OCI-LY1 (cell line): ENCODE results near the gene SLC25A51.

ENCODE experiments used
- H2AFZ ChIP-seq: fragments of 200-600 bp; sonication (generic), shearing (Covaris generic); 2 replicates; pipeline ENCODE4 v1.6.0; 2014; ENCODE audit warnings: antibody characterized with exemption, mild to moderate bottlenecking, low read length
- H3F3A ChIP-seq: fragments of 200-600 bp; sonication (generic), shearing (Covaris generic); 2 replicates; pipeline ENCODE4 v1.6.0; 2014; ENCODE audit warnings: mild to moderate bottlenecking, antibody characterized with exemption, low read length, moderate library complexity; ENCODE audit not compliant: insufficient read depth
- H3K27ac ChIP-seq: fragments of 200-600 bp; sonication (generic); 2 replicates; pipeline ENCODE4 v1.5.1; 2014; ENCODE audit warnings: low read length, mixed run types, mild to moderate bottlenecking, low read depth; ENCODE audit not compliant: poor library complexity, severe bottlenecking
- H3K27me3 ChIP-seq: fragments of 200-600 bp; sonication (generic); 2 replicates; pipeline ENCODE4 v1.6.0; 2014; ENCODE audit warnings: antibody characterized with exemption, mild to moderate bottlenecking, low read length, moderate library complexity; ENCODE audit not compliant: insufficient read depth
- H3K36me3 ChIP-seq: fragments of 200-600 bp; sonication (generic); 2 replicates; pipeline ENCODE4 v1.6.1; 2014; ENCODE audit warnings: mild to moderate bottlenecking, antibody characterized with exemption, low read length, moderate library complexity, mixed read lengths; ENCODE audit not compliant: insufficient read depth
- H3K4me1 ChIP-seq: fragments of 200-600 bp; sonication (generic); 2 replicates; pipeline ENCODE4 v1.5.1; 2014; ENCODE audit warnings: mild to moderate bottlenecking, low read length, moderate library complexity; ENCODE audit not compliant: insufficient read depth, severe bottlenecking
- H3K4me2 ChIP-seq: fragments of 200-600 bp; sonication (generic), shearing (Covaris generic); 2 replicates; pipeline ENCODE4 v1.6.1; 2014; ENCODE audit warnings: low read length
- H3K4me3 ChIP-seq: fragments of 200-600 bp; sonication (generic); 2 replicates; pipeline ENCODE4 v1.5.1; 2014; ENCODE audit warnings: low read length, low read depth, mild to moderate bottlenecking, mixed read lengths; ENCODE audit not compliant: poor library complexity, severe bottlenecking
- H3K79me2 ChIP-seq: fragments of 200-600 bp; shearing (Covaris generic); 2 replicates; pipeline ENCODE4 v1.6.1; 2016; ENCODE audit warnings: mixed run types, low read length, mixed read lengths; ENCODE audit not compliant: insufficient read depth
- H3K9ac ChIP-seq: fragments of 200-600 bp; sonication (generic), shearing (Covaris generic); 2 replicates; pipeline ENCODE4 v1.6.1; 2014; ENCODE audit warnings: mild to moderate bottlenecking, low read length, mixed read lengths
- H3K9me2 ChIP-seq: fragments of 200-600 bp; sonication (generic), shearing (Covaris generic); 2 replicates; pipeline ENCODE4 v1.6.1; 2014; ENCODE audit warnings: low read depth, mild to moderate bottlenecking, low read length, mixed read lengths
- H3K9me3 ChIP-seq: fragments of 200-600 bp; shearing (Covaris generic); 2 replicates; pipeline ENCODE4 v1.6.1; 2014; ENCODE audit warnings: low read length, mixed read lengths
- H4K20me1 ChIP-seq: fragments of 200-600 bp; sonication (generic), shearing (Covaris generic); 2 replicates; pipeline ENCODE4 v1.6.0; 2016; ENCODE audit warnings: mild to moderate bottlenecking, low read length; ENCODE audit not compliant: insufficient read depth
- CTCF ChIP-seq: fragments of 200-600 bp; sonication (generic), shearing (Covaris generic); IDR thresholded peaks from 2 replicates; pipeline ENCODE4 v1.5.1; 2017; ENCODE audit warnings: mild to moderate bottlenecking, antibody characterized with exemption, low read length, moderate library complexity, mixed read lengths
- EZH2 ChIP-seq: fragments of 200-600 bp; sonication (generic), shearing (Covaris generic); IDR thresholded peaks from 2 replicates; pipeline ENCODE4 v1.8.0; 2017; ENCODE audit warnings: borderline replicate concordance, mixed run types, mild to moderate bottlenecking, antibody characterized with exemption, low read length, moderate library complexity, mixed read lengths

The SLC25A51 gene

GRCh38 chr9:37946971-37947370, 43.0 kb upstream of the SLC25A51 start:
- Histone ChIP-seq H3K4me1 (no peaks in the 10 kb centered on the region), H3K36me3 (no peaks in the 10 kb centered on the region)

GRCh38 chr9:37946041-37946440, 42.1 kb upstream of the SLC25A51 start:
- Histone ChIP-seq H3K4me2 (no peak overlapping the region), H3K27me3 (no peaks in the 10 kb centered on the region), H2AFZ (no peak overlapping the region), H3K36me3 (no peaks in the 10 kb centered on the region), H3K4me3 (no peak overlapping the region), H3K9me2 (no peaks in the 10 kb centered on the region), H3K27ac (no peak overlapping the region), H3K79me2 (no peaks in the 10 kb centered on the region), H3K9me3 (no peaks in the 10 kb centered on the region), H3K4me1 (no peaks in the 10 kb centered on the region), H3K9ac (no peak overlapping the region), H3F3A (no peaks in the 10 kb centered on the region), H4K20me1 (no peaks in the 10 kb centered on the region)
- TF ChIP-seq CTCF (no peak), EZH2 (no peak)

More at GRCh38 chr9:37946971-37947370, 43.0 kb upstream of the SLC25A51 start:
- no peaks in the 10 kb centered on the region for H4K20me1 ChIP-seq
- H3K9ac ChIP-seq = no peak overlapping the region
- H3K79me2 ChIP-seq = no peaks in the 10 kb centered on the region
- H3K27ac ChIP-seq = no peak overlapping the region
- no peak overlapping the region for H3K4me2 ChIP-seq
- no peak overlapping the region for H2AFZ ChIP-seq
- no peaks in the 10 kb centered on the region for H3K9me2 ChIP-seq
- no peaks in the 10 kb centered on the region for H3K27me3 ChIP-seq
- no peaks in the 10 kb centered on the region for H3K9me3 ChIP-seq
- H3K4me3 ChIP-seq = no peak overlapping the region
- no peaks in the 10 kb centered on the region for H3F3A ChIP-seq
- no peak for TF ChIP-seq CTCF
- TF ChIP-seq EZH2 = no peak

GRCh38 chr9:37944671-37945481, 40.9 kb upstream of the SLC25A51 start:
- Histone ChIP-seq H3K27me3 (no peaks in the 10 kb centered on the region), H3K9ac (no peak overlapping the region), H3K4me3 (no peak overlapping the region), H3K79me2 (no peaks in the 10 kb centered on the region), H2AFZ (no peak overlapping the region), H3K27ac (no peak overlapping the region), H3F3A (no peaks in the 10 kb centered on the region), H3K9me2 (no peaks in the 10 kb centered on the region), H3K4me2 (no peak overlapping the region), H3K9me3 (no peaks in the 10 kb centered on the region), H3K36me3 (no peaks in the 10 kb centered on the region), H3K4me1 (no peaks in the 10 kb centered on the region), H4K20me1 (no peaks in the 10 kb centered on the region)
- TF ChIP-seq CTCF (no peak), EZH2 (no peak)
